NCI-H748 (cell line): ENCODE data around the gene STEAP1B.
A peak's percentile ranks its signal among the peaks of the same experiment; 100 is the strongest.

Source experiments
- DNase-seq: peaks from one replicate; lab custom pipeline; 2025; ENCODE audit not compliant: unreplicated experiment; lab: John Stamatoyannopoulos, UW

The STEAP1B gene

DNA sequence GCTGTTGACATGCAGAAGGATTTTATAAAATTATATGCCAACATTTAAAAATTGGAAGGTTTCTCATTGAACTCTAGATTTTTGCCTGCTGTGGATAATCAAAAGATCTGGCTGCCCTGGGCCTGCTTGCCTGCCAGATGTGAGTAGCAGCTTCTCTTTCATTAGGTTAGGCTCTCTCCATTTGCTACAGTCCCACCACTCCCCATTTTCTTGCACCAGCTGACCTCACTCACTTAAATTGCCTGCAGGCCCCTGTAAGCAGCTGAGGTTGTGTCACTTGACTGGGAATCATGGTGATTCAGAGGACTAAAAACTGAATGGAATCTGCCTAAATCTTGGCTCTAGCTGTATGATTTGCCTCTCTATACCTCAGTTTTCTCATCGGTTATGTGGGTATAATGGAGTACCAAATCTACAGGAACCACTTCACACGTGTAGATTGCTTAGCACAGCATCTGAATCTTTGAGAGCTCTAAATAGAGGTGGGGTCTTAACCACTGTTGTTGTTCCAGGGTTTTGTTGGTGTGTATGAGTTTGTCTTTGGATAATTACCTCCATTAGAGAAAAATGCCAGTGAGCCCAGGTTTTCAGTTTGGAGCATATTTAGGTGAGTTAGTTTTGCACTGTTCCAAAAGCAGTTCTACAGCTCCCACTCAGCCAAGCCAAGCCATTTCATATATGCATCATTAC is 124.5 kb downstream of the STEAP1B start:
- DNase-seq: no peak

DNA sequence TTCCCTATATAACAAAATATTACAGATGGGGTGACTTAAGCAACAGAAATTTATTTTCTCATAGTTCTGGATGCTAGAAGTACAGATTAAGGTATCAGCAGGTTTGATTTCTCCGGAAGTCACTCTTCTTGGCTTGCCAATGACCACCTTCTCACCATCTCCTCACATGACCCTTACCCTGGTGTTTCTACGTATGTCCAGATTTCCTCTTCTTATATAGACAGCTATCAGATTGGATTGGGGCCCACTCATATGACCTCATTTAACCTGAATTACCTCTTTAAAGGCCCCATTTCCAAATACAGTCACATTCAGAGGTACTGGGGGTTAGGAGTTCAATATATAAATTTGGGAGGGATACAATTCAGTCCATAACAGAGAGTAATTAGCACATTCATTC is 126.1 kb downstream of the STEAP1B start:
- DNase-seq: no peak

DNA sequence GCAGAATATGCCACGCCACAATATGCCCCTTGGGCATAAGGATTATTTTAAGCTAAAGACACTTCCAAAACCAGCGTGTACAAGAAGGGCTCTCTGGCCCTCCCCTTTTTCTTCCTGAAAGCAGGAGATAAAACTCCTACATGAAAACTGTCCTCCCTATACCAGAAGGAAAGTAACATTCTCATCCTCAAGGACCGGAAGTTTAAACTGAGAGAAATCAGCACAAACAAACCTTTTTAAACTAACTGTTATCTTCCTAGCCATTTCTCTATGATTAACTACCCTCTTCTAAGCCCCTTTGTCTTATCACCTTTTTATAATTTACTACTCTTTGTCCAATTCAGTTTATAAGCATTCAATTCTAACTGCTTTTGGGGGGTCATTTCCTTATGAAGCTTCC is 126.6 kb downstream of the STEAP1B start:
- DNase-seq: no peak

DNA sequence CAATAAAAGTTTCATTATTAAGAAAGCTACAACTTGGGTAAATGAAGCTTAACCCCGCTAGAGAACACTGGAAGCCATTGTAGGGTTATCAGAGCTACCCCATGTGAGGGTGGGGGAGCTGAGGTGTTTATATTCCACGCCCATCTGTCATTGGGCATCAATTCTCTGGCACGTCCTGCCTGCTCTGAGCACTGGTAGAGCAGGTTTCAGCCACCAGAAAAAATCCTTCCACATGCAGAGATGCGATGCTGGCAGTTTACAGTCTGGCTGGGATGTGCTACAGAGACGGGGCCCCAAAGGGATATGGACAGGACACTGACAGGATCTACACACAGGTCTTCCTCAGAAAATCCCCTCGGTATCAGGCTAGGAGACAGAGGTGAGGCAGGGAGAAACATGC is 127.1 kb downstream of the STEAP1B start:
- peak; percentile 13 for DNase-seq

DNA sequence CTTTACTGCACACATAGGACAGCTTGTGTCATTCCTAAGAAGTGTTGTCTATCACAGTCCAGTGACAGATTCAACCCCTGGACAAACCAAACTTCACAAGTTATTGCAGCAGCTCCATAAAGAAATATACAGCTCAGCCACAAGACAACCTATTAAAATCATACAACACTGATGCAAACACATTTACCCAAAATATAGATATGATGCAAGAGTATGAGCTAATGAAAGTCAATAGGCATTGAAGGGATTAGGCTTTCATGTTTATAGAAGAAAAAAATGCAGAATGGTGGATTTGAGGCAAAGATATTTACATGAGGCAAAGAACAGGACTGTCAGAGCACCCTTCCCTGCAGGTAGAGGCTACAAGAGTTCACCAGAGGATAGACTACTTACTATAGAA is 128.1 kb downstream of the STEAP1B start:
- no peak for DNase-seq
